Measurements from ENCODE around the gene TMEM255B.

DNA sequence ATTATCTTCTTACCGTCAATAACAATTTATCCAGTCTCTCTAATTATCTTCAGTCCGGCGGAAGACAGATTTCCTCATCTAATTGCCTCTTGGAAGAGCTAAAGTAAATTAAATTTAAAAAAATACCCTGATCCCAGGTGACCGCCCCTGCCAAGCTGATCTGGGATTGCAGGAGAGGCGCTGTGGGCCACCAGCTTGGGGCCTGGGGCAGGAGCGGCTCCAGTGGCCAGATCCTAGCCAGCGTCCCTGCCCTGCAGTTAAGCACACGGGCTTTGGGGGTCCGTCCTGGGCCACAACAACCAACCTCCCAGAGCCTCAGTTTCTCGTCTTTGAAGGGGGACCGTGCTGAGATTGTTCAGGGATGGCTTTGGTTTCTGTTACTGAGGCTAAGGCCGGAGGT is 12.4 kb upstream of the TMEM255B start:
- TF ChIP-seq, protein P1, sequence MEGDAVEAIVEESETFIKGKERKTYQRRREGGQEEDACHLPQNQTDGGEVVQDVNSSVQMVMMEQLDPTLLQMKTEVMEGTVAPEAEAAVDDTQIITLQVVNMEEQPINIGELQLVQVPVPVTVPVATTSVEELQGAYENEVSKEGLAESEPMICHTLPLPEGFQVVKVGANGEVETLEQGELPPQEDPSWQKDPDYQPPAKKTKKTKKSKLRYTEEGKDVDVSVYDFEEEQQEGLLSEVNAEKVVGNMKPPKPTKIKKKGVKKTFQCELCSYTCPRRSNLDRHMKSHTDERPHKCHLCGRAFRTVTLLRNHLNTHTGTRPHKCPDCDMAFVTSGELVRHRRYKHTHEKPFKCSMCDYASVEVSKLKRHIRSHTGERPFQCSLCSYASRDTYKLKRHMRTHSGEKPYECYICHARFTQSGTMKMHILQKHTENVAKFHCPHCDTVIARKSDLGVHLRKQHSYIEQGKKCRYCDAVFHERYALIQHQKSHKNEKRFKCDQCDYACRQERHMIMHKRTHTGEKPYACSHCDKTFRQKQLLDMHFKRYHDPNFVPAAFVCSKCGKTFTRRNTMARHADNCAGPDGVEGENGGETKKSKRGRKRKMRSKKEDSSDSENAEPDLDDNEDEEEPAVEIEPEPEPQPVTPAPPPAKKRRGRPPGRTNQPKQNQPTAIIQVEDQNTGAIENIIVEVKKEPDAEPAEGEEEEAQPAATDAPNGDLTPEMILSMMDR (IDR thresholded peaks at IDR 0.05; ENCODE audit: insufficient read depth, low read depth, low read length), result no peak
- TF ChIP-seq EZH2 (IDR thresholded peaks at IDR 0.05; ENCODE audit: insufficient read depth, low read length), result no peak
